ENCODE data around the gene PITRM1. TPM values are rescaled to one million over a fixed set of nuclear protein-coding genes. Genes with fewer than 3 reads are reported as not detected.
"Not testable (repeated sequence)": the region's sequence is repeated elsewhere in the genome, so short reads cannot be mapped to it uniquely, and the experiment has no call there.

The PITRM1 gene
- total and polyA plus RNA-seq, 11 donors, result 65.8 to 128 (median 91.8) TPM

DNA sequence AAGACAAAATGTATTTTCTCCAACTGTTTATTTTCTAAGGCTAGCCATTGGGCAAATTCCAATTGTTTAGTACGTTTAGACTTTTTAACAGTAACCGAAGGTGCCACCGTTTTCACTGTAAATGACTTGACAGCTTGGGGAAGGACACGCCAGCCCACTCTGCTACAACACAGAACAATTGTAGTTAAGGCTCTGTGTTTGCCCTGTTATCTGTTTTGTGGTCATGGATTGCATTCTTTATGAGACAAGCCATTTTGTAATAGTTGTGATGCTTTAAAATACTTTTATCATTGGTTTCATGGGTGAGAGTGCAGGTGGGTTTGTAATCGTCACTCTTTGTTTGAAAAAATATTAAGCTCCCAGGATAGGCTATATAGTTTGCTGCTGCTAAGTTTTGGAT, 6.6 kb upstream of the PITRM1 start:
- ATAC-seq (no peak), DNase-seq (no peak)
- intact Hi-C loops (cut with DNase I), result no loop called here
- no peak for TF ChIP-seq POLR2A (IDR thresholded peaks at IDR 0.05)
- Histone ChIP-seq H3K4me1 (peaks cover 0 to 4% (median 0%) of the 10 kb centered on the region in 12 donors), H3K4me3 (no peak overlapping the region), H3K27ac (no peak overlapping the region), H3K27me3 (no peaks in the 10 kb centered on the region), H3K9me3 (no peaks in the 10 kb centered on the region), H3K36me3 (no peaks in the 10 kb centered on the region)
- 85 to 90% (median 87%) methylated on average over 5 of the region's 5 CpGs for WGBS, 4 donors

DNA sequence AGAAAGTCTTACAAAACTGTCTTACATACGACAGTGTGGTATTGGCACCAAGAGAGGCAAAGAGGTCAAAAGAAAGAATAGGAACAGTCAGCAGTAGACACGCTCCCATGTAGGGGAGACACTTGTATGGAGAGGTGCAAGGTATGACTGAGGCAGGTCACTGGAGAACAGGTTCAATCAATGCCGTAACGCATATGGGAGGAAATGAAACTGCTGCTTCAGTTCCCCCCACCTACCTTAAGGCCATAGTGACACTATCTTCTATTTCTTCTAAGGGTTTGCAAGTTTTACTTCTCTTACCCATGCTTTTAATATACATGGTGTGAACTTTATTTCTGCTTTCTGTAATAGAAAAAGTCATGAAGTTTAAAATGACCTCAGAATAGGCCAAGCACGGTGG, 5.5 kb upstream of the PITRM1 start:
- Histone ChIP-seq H3K4me3 (no peak overlapping the region), H3K36me3 (no peaks in the 10 kb centered on the region), H3K9me3 (no peaks in the 10 kb centered on the region), H3K27me3 (no peaks in the 10 kb centered on the region), H3K27ac (no peak overlapping the region), H3K4me1 (peaks cover 0 to 10% (median 0%) of the 10 kb centered on the region in 12 donors)
- 89 to 93% (median 91%) methylated on average over 5 of the region's 5 CpGs for WGBS, 4 donors
- ATAC-seq (no peak), DNase-seq (no peak)
- intact Hi-C loops (cut with DNase I), result no loop called here
- TF ChIP-seq POLR2A (IDR thresholded peaks at IDR 0.05), result no peak
- TF ChIP-seq CTCF (IDR thresholded peaks at IDR 0.05), result no peak

GRCh38 chr10:3173171-3173878, 743 bp upstream of the PITRM1 start:
- TF ChIP-seq POLR2A (IDR thresholded peaks at IDR 0.05) (no peak), CTCF (IDR thresholded peaks at IDR 0.05) (no peak)
- peak overlapping the region in 2 of 12 donors; percentile 85 to 91 for H3K27ac ChIP-seq
- peak in 1 of 4 donors; percentile 21 for ATAC-seq
- H3K27me3 ChIP-seq, result no peaks in the 10 kb centered on the region
- H3K4me1 ChIP-seq, result peaks cover 0 to 22% (median 9%) of the 10 kb centered on the region in 12 donors
- H3K36me3 ChIP-seq, result peaks cover 0 to 23% (median 19%) of the 10 kb centered on the region in 9 donors
- 10 to 58% (median 45%) methylated on average over 9 to 26 of the region's 26 CpGs for WGBS, 4 donors
- H3K4me3 ChIP-seq, result peak overlapping the region in 11 of 12 donors; percentile 5 to 98 (median 86)
- no peak for DNase-seq
- intact Hi-C loops (cut with DNase I), result no loop called here
- H3K9me3 ChIP-seq, result no peaks in the 10 kb centered on the region

- Histone ChIP-seq H3K36me3 (peaks cover 0 to 36% (median 31%) of the 10 kb centered on the region in 9 donors), H3K4me3 (peak overlapping the region; percentile 39 to 98 (median 86)), H3K9me3 (no peaks in the 10 kb centered on the region), H3K4me1 (peaks cover 0 to 22% (median 9%) of the 10 kb centered on the region in 12 donors), H3K27ac (peak overlapping the region; percentile 43 to 91 (median 86)), H3K27me3 (no peaks in the 10 kb centered on the region)
- TF ChIP-seq CTCF (IDR thresholded peaks at IDR 0.05) (no peak), POLR2A (IDR thresholded peaks at IDR 0.05) (no peak)
- 0 to 1% (median 1%) methylated on average over 17 to 21 of the region's 21 CpGs for WGBS, 4 donors
- no peak for DNase-seq
- intact Hi-C loops (cut with DNase I), result loop anchor here in 1 of 10 donors (1.0 kb wide), 1 partner anchor 104 kb away; no protein-coding TSS in a partner anchor
- peak in 1 of 4 donors; percentile 12 for ATAC-seq
These were observed 519 bp downstream of the PITRM1 start for GRCh38 chr10:3172081-3172445.

DNA sequence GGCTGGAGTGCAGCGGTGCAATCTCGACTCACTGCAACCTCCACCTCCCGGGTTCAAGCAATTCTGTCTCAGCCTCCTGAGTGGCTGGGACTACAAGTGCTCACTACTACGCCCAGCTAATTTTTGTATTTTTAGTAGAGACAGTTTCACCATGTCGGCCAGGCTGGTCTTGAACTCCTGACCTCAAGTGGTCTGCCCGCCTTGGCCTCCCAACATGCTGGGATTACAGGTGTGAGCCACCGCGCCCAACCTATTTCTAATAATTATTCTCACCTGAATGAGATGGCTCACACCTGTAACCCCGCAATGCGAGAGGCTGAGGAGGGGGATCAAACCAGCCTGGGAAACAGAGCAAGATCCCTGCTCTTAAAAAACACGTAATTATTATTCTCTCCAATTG, 1.1 kb downstream of the PITRM1 start:
- H3K27ac ChIP-seq, result peak overlapping the region in 5 of 12 donors; percentile 86 to 91 (median 90)
- 90 to 92% (median 91%) methylated on average over 11 of the region's 11 CpGs for WGBS, 4 donors
- peaks cover 0 to 42% (median 37%) of the 10 kb centered on the region in 9 donors for H3K36me3 ChIP-seq
- peaks cover 0 to 22% (median 9%) of the 10 kb centered on the region in 12 donors for H3K4me1 ChIP-seq
- H3K9me3 ChIP-seq; ATAC-seq; intact Hi-C loops (cut with DNase I); DNase-seq; H3K27me3 ChIP-seq: not testable (repeated sequence)
- peak overlapping the region in 11 of 12 donors; percentile 63 to 98 (median 86) for H3K4me3 ChIP-seq

All from heart left ventricle (tissue), 16 donors.